Breast epithelium (tissue), 4 donors: ENCODE measurements around the gene ILK. TPM values are rescaled to one million over a fixed set of nuclear protein-coding genes. Genes with fewer than 3 reads are reported as not detected.

Source experiments
- DNase-seq, 2 donors: peaks; one replicate each; pipeline ENCODE4 v3.0.0-alpha.2; 2019; ENCODE audit warnings: low spot score in 2 of 2
- H3K27ac ChIP-seq, 2 donors: fragments of 200-600 bp; sonication (generic) in 1 of 2; one replicate each; pipeline ENCODE4 v1.5.1; 2016 to 2019; ENCODE audit warnings: mild to moderate bottlenecking in 1 of 2
- H3K27me3 ChIP-seq, 2 donors: fragments of 200-600 bp; sonication (generic) in 1 of 2; one replicate each; pipeline versions ENCODE4 v1.5.1 to v1.6.0; 2017 to 2019; ENCODE audit warnings: control low read depth in 1 of 2, mild to moderate bottlenecking in 1 of 2
- H3K36me3 ChIP-seq: fragments of 200-600 bp; one replicate; pipeline ENCODE4 v1.5.1; 2019
- H3K4me1 ChIP-seq, 2 donors: fragments of 200-600 bp; sonication (generic); one replicate each; pipeline ENCODE4 v1.5.1; 2016 to 2019; ENCODE audit warnings: control low read depth in 1 of 2
- H3K4me3 ChIP-seq, 3 donors: fragments of 200-600 bp; sonication (generic); 1 replicate in 2 of 3; 2 replicates in 1 of 3; pipeline ENCODE4 v1.5.1; 2016 to 2019; ENCODE audit warnings: mild to moderate bottlenecking in 3 of 3, moderate library complexity in 2 of 3
- H3K9me3 ChIP-seq, 2 donors: fragments of 200-600 bp; sonication (generic) in 1 of 2; one replicate each; pipeline ENCODE4 v1.5.1; 2016 to 2019; ENCODE audit warnings: control low read depth in 1 of 2
- CTCF ChIP-seq, 3 donors: fragments of 450-650 bp; IDR thresholded peaks; one replicate each; pipeline ENCODE4 v1.5.1; 2016 to 2017; ENCODE audit warnings: antibody characterized with exemption in 3 of 3, mild to moderate bottlenecking in 3 of 3, moderate library complexity in 3 of 3
- POLR2A ChIP-seq: fragments of 450-650 bp; IDR thresholded peaks from one replicate; pipeline ENCODE4 v1.6.1; 2016; ENCODE audit warnings: antibody characterized with exemption, mild to moderate bottlenecking, moderate library complexity
- POLR2AphosphoS5 ChIP-seq, 3 donors: sonication (generic); formaldehyde crosslinking; IDR thresholded peaks; one replicate each; pipeline ENCODE4 v1.6.1; 2017; ENCODE audit warnings: antibody characterized with exemption in 3 of 3
- intact Hi-C: fragments of 100-400 bp; cut with DNase I; formaldehyde crosslinking; loops from one replicate; pipeline ENCODE4 v1.15.1; 2023; ENCODE audit warnings: low total_unique reads
- total RNA-seq, 3 donors: library from RNA; depleted of rRNA; stranded (reverse); fragments of >200 nt; gene quantifications; one replicate each; pipeline ENCODE4 v1.1.0, GENCODE V29; 2016

Gene ILK
- total RNA-seq, 3 donors from 2014 or later: 113 to 118 (median 113) TPM

GRCh38 chr11:6596239-6596877 is 7.2 kb upstream of the ILK start:
- no peak overlapping the region for H3K27ac ChIP-seq
- intact Hi-C loops: no loop called here
- H3K4me1 ChIP-seq: no peaks in the 10 kb centered on the region
- DNase-seq: no peak
- H3K36me3 ChIP-seq: peaks cover 8% of the 10 kb centered on the region
- no peaks in the 10 kb centered on the region for H3K9me3 ChIP-seq
- no peak for TF ChIP-seq POLR2A
- no peak for TF ChIP-seq POLR2AphosphoS5 (IDR thresholded peaks at IDR 0.05)
- TF ChIP-seq CTCF (IDR thresholded peaks at IDR 0.05): no peak
- no peaks in the 10 kb centered on the region for H3K27me3 ChIP-seq
- no peak overlapping the region for H3K4me3 ChIP-seq

DNA sequence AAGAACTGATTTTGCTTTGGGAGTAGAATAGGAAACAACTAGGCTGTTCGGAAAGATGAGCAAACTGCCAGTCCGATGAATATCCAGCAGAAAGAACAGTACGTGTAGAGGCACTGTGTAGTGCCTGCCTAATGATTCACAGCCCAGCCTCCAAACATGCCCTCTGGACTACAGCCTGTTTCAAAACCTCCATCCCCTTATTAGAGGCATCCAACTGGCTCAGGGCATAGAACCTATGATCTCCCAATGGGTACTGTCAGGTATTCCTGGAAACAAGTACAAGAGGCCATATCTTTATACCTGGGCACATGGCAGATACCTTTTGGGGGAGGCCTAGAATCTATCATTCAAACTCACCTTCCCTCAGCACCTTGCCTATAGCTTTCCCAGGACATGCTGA is 5.0 kb upstream of the ILK start:
- Histone ChIP-seq H3K4me1 (peaks cover 6 to 11% of the 10 kb centered on the region in 2 donors), H3K36me3 (peaks cover 8% of the 10 kb centered on the region), H3K4me3 (no peak overlapping the region), H3K9me3 (no peaks in the 10 kb centered on the region), H3K27me3 (no peaks in the 10 kb centered on the region), H3K27ac (no peak overlapping the region)
- intact Hi-C loops: no loop called here
- no peak for DNase-seq
- TF ChIP-seq POLR2A: no peak
- TF ChIP-seq POLR2AphosphoS5 (IDR thresholded peaks at IDR 0.05): no peak
- no peak for TF ChIP-seq CTCF (IDR thresholded peaks at IDR 0.05)

- no peaks in the 10 kb centered on the region for H3K27me3 ChIP-seq
- no peak overlapping the region for H3K4me3 ChIP-seq
- intact Hi-C loops: no loop called here
- TF ChIP-seq POLR2AphosphoS5 (IDR thresholded peaks at IDR 0.05) (no peak), CTCF (IDR thresholded peaks at IDR 0.05) (no peak), POLR2A (no peak)
- peaks cover 8% of the 10 kb centered on the region for H3K36me3 ChIP-seq
- DNase-seq: no peak
- H3K4me1 ChIP-seq: peaks cover 6 to 11% of the 10 kb centered on the region in 2 donors
- no peak overlapping the region for H3K27ac ChIP-seq
- no peaks in the 10 kb centered on the region for H3K9me3 ChIP-seq
Measured at GRCh38 chr11:6599449-6599848, 4.1 kb upstream of the ILK start.

GRCh38 chr11:6599881-6600390 is 3.6 kb upstream of the ILK start:
- Histone ChIP-seq H3K27ac (no peak overlapping the region), H3K9me3 (no peaks in the 10 kb centered on the region), H3K4me1 (peaks cover 6 to 13% of the 10 kb centered on the region in 2 donors), H3K4me3 (no peak overlapping the region), H3K36me3 (peaks cover 8% of the 10 kb centered on the region), H3K27me3 (no peaks in the 10 kb centered on the region)
- no peak for TF ChIP-seq POLR2A
- TF ChIP-seq CTCF (IDR thresholded peaks at IDR 0.05): no peak
- TF ChIP-seq POLR2AphosphoS5 (IDR thresholded peaks at IDR 0.05): no peak
- no peak for DNase-seq
- intact Hi-C loops: no loop called here

DNA sequence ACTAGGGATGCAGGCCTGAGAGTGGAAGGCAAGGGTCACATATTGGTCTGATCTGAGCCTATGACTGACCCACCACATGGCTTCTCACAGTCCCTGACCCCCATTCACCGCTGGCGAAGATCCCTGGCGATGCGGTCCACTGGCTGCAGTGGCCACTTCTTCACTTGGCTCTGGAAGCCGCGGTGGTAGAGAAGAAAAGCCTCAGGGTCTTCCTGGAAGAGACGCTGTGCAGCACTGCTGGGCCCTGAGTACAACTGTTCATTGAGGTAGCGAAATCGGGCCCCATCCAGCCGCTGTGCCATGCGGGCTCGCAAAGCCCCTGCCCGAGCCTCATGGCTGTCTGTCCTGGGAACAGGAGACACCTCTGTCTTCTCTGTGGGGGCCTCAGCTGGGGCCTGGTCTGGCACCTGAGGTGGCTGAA is 2.5 kb upstream of the ILK start:
- DNase-seq: no peak
- peaks cover 8% of the 10 kb centered on the region for H3K36me3 ChIP-seq
- H3K27me3 ChIP-seq: no peaks in the 10 kb centered on the region
- H3K4me3 ChIP-seq: no peak overlapping the region
- peaks cover 6 to 21% of the 10 kb centered on the region in 2 donors for H3K4me1 ChIP-seq
- intact Hi-C loops: no loop called here
- no peak overlapping the region for H3K27ac ChIP-seq
- H3K9me3 ChIP-seq: no peaks in the 10 kb centered on the region
- TF ChIP-seq POLR2A (no peak), POLR2AphosphoS5 (IDR thresholded peaks at IDR 0.05) (no peak), CTCF (IDR thresholded peaks at IDR 0.05) (no peak)
